Measurements from ENCODE around the gene RAB8B.

Gene RAB8B

GRCh38 chr15:63277038-63277892, 87.9 kb downstream of the RAB8B start, which contains the start of gene APH1B:
Gene APH1B, plus strand, starts transcription at chr15:63277605. Its CDS starts 19 bp downstream, at chr15:63277624.
- peak; percentile 60 to 78 for DNase-seq

DNA sequence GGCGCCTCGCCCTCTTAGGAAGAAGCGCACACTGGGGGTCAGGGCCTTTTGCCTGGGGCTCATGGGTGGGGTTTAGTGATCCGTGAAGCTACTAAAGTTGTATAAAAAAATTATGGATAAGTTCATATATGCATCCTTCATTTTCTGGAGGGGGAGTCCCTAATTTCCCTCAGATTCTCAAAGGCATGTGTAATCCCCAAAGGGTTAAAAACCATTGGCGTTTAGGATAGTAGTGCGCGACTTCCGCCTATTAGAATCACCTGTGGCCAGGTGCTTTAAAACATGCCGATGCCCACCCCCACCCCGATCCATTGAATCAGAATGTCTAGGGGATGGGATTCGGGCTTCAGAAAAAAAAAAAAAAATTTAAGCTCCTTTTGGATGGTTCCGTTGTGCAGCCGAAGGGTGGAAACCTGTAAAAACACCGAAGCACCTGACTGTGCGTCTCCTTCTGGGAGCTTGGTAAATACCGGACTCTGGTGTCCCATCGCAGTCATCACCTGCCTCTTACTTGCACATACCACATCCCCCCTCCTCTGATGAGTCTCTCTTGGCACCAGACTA, 88.6 kb downstream of the RAB8B start:
- no peak for DNase-seq

DNA sequence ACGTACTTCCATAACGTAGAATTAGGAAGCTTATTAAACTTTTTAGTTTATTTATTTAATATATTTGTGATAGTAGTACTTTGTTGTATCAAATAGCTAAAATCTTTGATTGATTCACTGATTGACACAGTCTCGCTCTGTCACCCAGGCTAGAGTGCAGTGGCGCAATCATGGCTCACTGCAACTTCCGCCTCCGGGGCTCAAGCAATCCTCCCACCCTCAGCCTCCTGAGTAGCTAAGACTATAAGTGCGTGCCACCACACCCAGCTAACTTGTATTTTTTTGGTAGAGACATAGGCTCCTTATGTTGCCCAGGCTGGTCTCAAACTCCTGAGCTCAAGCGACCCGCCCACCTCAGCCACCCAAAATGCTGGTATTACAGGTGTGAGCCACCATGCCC, 93.7 kb downstream of the RAB8B start:
- DNase-seq: no peak

GRCh38 chr15:63284335-63284734, 94.9 kb downstream of the RAB8B start:
- no peak for DNase-seq

GRCh38 chr15:63287109-63287508, 97.7 kb downstream of the RAB8B start:
- no peak for DNase-seq

- DNase-seq: no peak
Measured at GRCh38 chr15:63288342-63288741, 98.9 kb downstream of the RAB8B start.

DNA sequence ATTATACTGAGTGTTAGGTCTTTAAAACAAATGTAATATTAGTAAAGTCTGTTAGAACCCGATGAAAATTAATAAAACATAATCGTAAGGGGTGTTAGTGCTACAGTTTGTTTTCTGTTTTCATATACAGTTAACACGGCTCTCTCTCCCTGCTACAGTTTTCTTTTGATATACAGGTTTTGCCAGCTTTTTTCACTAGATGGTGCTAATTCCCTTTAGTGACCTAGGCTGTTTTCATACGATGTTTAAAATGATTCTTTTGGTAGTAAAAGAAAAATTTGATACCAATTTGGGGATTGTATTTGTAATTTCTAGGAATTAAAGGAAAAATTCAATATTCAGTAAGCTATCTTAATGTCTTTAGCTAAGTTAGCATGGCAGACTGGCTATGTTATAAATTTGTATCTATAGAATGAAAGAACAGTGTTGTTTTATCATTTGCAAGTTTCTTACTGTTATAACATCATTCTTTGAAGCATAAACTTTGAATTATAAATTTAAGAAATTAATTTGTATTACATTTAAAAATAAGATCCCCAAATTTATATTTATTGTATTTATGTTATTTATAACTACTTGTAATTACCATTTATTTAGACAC, 99.5 kb downstream of the RAB8B start:
- DNase-seq: peak; percentile 73 to 94

DNA sequence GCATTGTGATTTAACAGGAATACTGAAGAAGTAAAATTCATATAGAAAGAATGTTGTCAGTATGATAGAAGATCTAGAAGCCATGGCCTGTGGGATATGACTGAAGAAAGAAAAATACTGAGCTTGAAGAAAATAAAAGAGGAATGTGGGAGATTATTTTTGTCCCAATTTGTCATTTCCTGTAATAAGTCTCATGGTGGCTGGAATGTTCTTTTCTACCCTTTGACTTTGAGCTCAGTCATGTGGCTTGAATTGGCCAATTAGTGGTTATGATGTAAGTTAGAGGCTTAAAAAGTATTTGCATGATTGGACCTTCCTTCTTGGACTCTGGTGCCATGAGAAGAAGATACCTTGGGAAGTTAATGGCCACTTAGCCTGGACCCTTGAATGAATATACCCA, 102.1 kb downstream of the RAB8B start:
- DNase-seq: no peak

DNA sequence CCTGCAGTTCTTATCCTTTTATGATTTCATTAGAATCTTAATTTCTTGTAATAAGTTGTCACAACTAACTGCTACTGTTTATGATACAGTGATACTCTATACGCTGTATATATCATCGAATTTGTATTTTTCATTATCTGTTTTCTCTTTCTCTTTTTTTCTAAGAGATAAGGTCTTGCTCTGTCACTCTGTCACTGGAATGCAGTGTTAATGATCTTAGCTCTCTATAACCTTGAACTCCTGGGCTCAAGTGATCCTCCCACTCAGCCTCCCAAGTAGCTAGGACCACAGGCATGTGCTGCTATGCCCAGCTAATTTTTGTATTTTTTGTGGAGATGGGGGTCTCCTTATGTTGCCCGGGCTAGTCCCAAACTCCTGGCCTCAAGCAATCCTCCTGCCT, 102.8 kb downstream of the RAB8B start:
- no peak for DNase-seq

DNA sequence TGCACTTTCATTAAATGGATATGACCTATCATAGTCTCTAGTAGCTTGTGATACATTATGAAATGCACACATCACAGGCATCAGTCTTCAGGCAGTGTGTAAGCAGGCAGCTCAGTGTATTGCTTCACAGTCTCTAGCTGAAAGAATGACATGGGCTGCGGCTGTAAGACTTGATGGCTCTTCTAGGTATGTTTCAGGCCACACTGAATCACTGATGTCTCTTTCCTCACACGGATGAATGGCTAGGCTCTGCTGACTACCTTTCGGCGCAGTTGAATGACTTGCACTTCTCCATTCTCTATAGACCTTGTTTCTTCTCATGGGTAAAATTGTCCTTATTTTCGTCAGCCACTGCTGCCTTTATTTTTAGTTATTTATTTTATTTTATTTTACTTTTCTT, 103.4 kb downstream of the RAB8B start:
- no peak for DNase-seq

- DNase-seq: no peak
Measured at GRCh38 chr15:63294359-63294758, 105.0 kb downstream of the RAB8B start.

DNA sequence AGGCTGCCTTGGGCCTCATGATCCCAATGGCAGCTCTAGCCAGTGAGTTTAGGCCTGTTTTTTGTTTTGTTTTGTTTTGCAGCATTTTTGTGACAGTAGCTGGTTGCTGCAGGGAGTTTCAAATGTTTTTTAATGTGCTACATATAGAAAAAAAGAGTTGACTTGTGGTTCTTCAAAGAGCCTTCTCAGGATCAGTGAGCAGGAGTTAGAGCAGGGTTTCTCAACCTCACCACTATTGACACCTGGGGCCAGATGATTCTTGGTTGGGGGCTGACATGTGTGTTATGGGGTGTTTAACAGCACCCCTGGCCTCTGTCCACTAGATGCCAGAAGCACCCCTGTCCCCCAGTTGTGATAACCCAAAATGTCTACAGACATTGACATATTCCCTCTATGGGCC, 105.9 kb downstream of the RAB8B start:
- no peak for DNase-seq

GRCh38 chr15:63296195-63296594, 106.8 kb downstream of the RAB8B start:
- DNase-seq: no peak

GRCh38 chr15:63299943-63300575, 110.7 kb downstream of the RAB8B start:
- DNase-seq: no peak

- no peak for DNase-seq
Measured at GRCh38 chr15:63301088-63301487, 111.7 kb downstream of the RAB8B start.

- DNase-seq: no peak
Measured at GRCh38 chr15:63305260-63305659, 115.9 kb downstream of the RAB8B start.

DNA sequence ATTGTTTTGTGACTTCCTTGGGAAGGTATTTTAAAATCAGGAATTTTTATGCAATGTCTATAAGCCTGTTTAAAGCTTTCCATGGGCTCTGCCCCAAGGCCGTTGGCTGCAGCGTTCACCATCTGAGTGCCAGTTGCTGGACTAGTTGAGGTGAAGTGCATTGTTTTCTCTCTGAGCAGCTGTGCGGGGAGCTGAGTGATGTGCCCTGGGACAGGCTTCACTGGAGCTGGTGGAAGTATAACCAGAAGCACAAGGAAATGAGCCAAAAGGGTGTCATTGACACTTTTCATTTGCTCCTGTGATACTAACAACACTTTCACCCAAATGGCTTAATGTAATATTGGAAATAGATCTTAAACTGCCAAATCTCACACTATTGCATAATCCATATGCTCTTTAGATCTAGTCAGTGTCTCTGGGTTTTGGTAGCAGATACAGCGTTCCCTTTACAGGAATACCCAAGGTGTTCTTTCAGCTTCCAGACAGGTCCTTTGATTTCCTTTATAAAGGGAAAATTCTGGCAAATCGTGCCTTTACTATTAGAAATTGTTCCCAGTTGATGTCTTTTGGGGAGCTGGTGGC, 117.2 kb downstream of the RAB8B start:
- DNase-seq: no peak

DNA sequence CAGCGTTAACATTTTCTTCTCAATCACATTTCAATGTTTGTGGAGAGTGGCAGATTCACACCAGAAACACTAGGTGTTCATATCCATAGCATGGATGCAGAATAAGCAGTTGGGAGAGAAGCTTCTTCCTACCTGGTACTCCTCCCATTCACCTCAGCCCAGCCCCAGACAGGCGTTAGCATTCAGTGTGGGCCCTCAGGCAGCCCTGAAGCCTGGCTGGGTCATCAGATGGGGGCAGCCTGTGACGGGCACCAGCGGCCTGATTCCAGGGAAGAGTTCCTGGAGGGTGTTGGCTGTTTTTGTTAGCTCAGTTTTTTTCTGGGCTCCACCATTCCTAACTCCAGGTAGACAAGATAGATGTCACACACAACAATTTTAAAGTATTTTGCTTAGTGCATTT, 119.1 kb downstream of the RAB8B start:
- no peak for DNase-seq

- no peak for DNase-seq
Measured at GRCh38 chr15:63308947-63309346, 119.5 kb downstream of the RAB8B start.

- no peak for DNase-seq
Measured at GRCh38 chr15:63310646-63311045, 121.2 kb downstream of the RAB8B start.

- DNase-seq: no peak
Measured at GRCh38 chr15:63312286-63312685, 122.9 kb downstream of the RAB8B start.

DNA sequence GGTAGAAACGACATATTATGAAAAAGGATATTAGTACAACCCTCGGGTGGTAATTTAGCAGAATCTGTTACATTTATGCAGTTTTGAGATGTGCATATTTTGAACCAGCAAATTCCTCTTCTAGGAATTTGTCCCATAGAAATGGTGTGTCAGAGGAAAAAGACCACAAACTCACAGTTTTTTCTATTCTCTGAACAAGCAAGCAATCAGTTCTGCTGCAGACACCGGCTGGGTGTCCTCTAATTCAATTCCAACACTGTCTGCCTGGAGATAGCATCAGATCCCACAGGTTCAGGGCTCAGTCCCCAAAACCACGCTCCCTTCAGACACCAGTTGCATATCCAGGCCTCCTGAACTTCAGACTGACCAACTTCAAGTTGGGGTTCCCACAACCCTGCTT, 124.4 kb downstream of the RAB8B start:
- DNase-seq: no peak

GRCh38 chr15:63314409-63314808, 125.0 kb downstream of the RAB8B start:
- DNase-seq: no peak

All from Kasumi-1 (cell line).